SK-N-SH (cell line): ENCODE measurements around the gene SETD4. TPM values are rescaled to one million over a fixed set of nuclear protein-coding genes. Genes with fewer than 3 reads are reported as not detected.
A peak's percentile ranks its signal among the peaks of the same experiment; 100 is the strongest.

Experiments used
- CTCF ChIA-PET: fragments of 300-600, 350-600 bp; formaldehyde crosslinking; extraction: SDS; loops from one replicate; lab custom pipeline; 2021; lab: Yijun Ruan, JAX
- POLR2A ChIA-PET: fragments of 350-600 bp; sonication (Branson Sonifier 250); formaldehyde crosslinking; extraction: SDS; loops from one replicate; lab custom pipeline; 2020; ENCODE audit warnings: antibody characterized with exemption, inconsistent platforms; lab: Yijun Ruan, JAX
- DNase-seq: peaks from one replicate; pipeline ENCODE4 v3.0.0; 2012
- H2AFZ ChIP-seq: fragments of 200-600 bp; sonication (generic); 2 replicates; pipeline ENCODE4 v1.8.1; 2016; ENCODE audit warnings: antibody characterized with exemption, mild to moderate bottlenecking, low read depth
- H3F3A ChIP-seq: fragments of 200-600 bp; sonication (generic); replicated peaks from 2 replicates; pipeline ENCODE3; 2016; ENCODE audit warnings: antibody characterized with exemption, mild to moderate bottlenecking; ENCODE audit not compliant: insufficient read depth
- H3K27ac ChIP-seq, 2 experiments: fragments of 200-500 bp in 1 of 2; fragments of 200-600 bp in 1 of 2; sonication (Bioruptor generic) in 1 of 2; sonication (generic), shearing (Covaris generic) in 1 of 2; 2 replicates each; pipeline versions ENCODE4 v1.5.1 to v1.6.1; 2014 to 2016; ENCODE audit warnings: low read depth in 2 of 2, inconsistent platforms in 1 of 2, low read length in 1 of 2, mild to moderate bottlenecking in 1 of 2, mixed read lengths in 1 of 2
- H3K27me3 ChIP-seq: fragments of 200-600 bp; sonication (generic), shearing (Covaris generic); 2 replicates; pipeline ENCODE4 v1.6.1; 2016; ENCODE audit warnings: mixed run types; ENCODE audit not compliant: insufficient read depth
- H3K36me3 ChIP-seq, 2 experiments: fragments of 200-500 bp in 1 of 2; fragments of 200-600 bp in 1 of 2; sonication (Bioruptor generic) in 1 of 2; sonication (generic) in 1 of 2; replicated peaks in 1 of 2; 2 replicates each; pipeline versions ENCODE3 to v1.5.1; 2014 to 2016; ENCODE audit warnings: low read length in 1 of 2, mild to moderate bottlenecking in 1 of 2; ENCODE audit not compliant: insufficient read depth in 2 of 2, control insufficient read depth in 1 of 2
- H3K4me1 ChIP-seq, 2 experiments: fragments of 200-500 bp in 1 of 2; fragments of 200-600 bp in 1 of 2; sonication (Bioruptor generic) in 1 of 2; sonication (generic), shearing (Covaris generic) in 1 of 2; 2 replicates each; pipeline versions ENCODE4 v1.5.1 to v1.6.1; 2014 to 2016; ENCODE audit warnings: low read depth in 1 of 2, low read length in 1 of 2, mixed run types in 1 of 2; ENCODE audit not compliant: insufficient read depth in 2 of 2, control insufficient read depth in 1 of 2
- H3K4me2 ChIP-seq: fragments of 200-600 bp; sonication (generic), shearing (Covaris generic); 2 replicates; pipeline ENCODE4 v1.6.1; 2017; ENCODE audit warnings: mixed run types
- H3K4me3 ChIP-seq, 2 experiments: fragments of 200-500 bp in 1 of 2; fragments of 200-600 bp in 1 of 2; sonication (Bioruptor generic) in 1 of 2; sonication (generic), shearing (Covaris generic) in 1 of 2; 2 replicates each; pipeline versions ENCODE4 v1.5.1 to v1.8.1; 2014 to 2016; ENCODE audit warnings: low read depth in 2 of 2, inconsistent platforms in 1 of 2, low read length in 1 of 2, mild to moderate bottlenecking in 1 of 2, mixed read lengths in 1 of 2, moderate library complexity in 1 of 2
- H3K79me2 ChIP-seq: fragments of 200-600 bp; sonication (generic); 2 replicates; pipeline ENCODE4 v1.8.1; 2017; ENCODE audit warnings: mild to moderate bottlenecking; ENCODE audit not compliant: insufficient read depth
- H3K9ac ChIP-seq: fragments of 200-600 bp; sonication (generic); 2 replicates; pipeline ENCODE4 v1.6.1; 2017; ENCODE audit warnings: mixed run types
- H3K9me2 ChIP-seq: fragments of 200-600 bp; sonication (generic); 2 replicates; pipeline ENCODE4 v1.6.1; 2017; ENCODE audit warnings: mixed run types
- H3K9me3 ChIP-seq: fragments of 200-600 bp; sonication (generic); 2 replicates; pipeline ENCODE4 v1.6.1; 2017; ENCODE audit warnings: mixed run types, mild to moderate bottlenecking, moderate library complexity
- H4K20me1 ChIP-seq: fragments of 200-600 bp; sonication (generic); 2 replicates; pipeline ENCODE4 v1.6.1; 2017; ENCODE audit warnings: mild to moderate bottlenecking, mixed run types; ENCODE audit not compliant: insufficient read depth
- CTCF ChIP-seq: fragments of 200-600 bp; sonication (generic); IDR thresholded peaks from 2 replicates; pipeline ENCODE4 v1.6.1; 2017; ENCODE audit warnings: antibody characterized with exemption, mild to moderate bottlenecking, moderate library complexity
- EZH2phosphoT487 ChIP-seq: fragments of 200-600 bp; sonication (generic); IDR thresholded peaks from 2 replicates; pipeline ENCODE4 v1.6.1; 2017; ENCODE audit warnings: low read depth, mixed run types, mild to moderate bottlenecking, antibody characterized with exemption, moderate library complexity, borderline replicate concordance
- GABPA ChIP-seq: IDR thresholded peaks from 2 replicates; pipeline ENCODE4 v1.4.0; 2012; ENCODE audit warnings: low read depth, mild to moderate bottlenecking
- RAD21 ChIP-seq: IDR thresholded peaks from 2 replicates; pipeline ENCODE4 v1.6.1; 2012; ENCODE audit warnings: mild to moderate bottlenecking, low read length
- TEAD4 ChIP-seq: IDR thresholded peaks from 2 replicates; pipeline ENCODE4 v1.4.0; 2012; ENCODE audit warnings: mild to moderate bottlenecking, borderline replicate concordance; ENCODE audit not compliant: insufficient read depth
- WGBS: methylation state at CpG from one replicate; pipeline ENCODE4 v1.1.6; 2017; ENCODE audit warnings: low lambda C conversion rate; 5-methylcytosine and 5-hydroxymethylcytosine counted together
- polyA plus RNA-seq, 3 experiments: library from polyadenylated mRNA; depleted of rRNA; stranded (reverse); fragments of >200 nt; gene quantifications; 2 replicates each; pipeline ENCODE4 v1.2.3, GENCODE V29; 2012

Gene SETD4
- polyA plus RNA-seq, 1 of the 3 experiments (the other 2 are of a cell fraction), result 15.9 TPM

- no peaks in the 10 kb centered on the region for H3K79me2 ChIP-seq
- H3F3A ChIP-seq, result no peaks in the 10 kb centered on the region
- ChIA-PET POLR2A (no interaction called here), CTCF (interaction anchor here (0.7 to 3.0 kb wide), 10 partner anchors 8 to 76 kb away, joined by 3 to 11 read pairs (median 3); no protein-coding TSS in a partner anchor)
- no peak overlapping the region for H3K9ac ChIP-seq
- H3K9me3 ChIP-seq, result no peaks in the 10 kb centered on the region
- no peaks in the 10 kb centered on the region for H3K36me3 ChIP-seq
- TF ChIP-seq CTCF, result peak; percentile 39
- peak; percentile 5; the same call in 1 of the 2 replicates for TF ChIP-seq RAD21
- no peak for TF ChIP-seq GABPA
- WGBS, result 75% methylated on average over 29 of the region's 29 CpGs
- H2AFZ ChIP-seq, result no peak overlapping the region
- no peaks in the 10 kb centered on the region for H3K9me2 ChIP-seq
- H3K4me2 ChIP-seq, result no peak overlapping the region
- H3K27me3 ChIP-seq, result no peaks in the 10 kb centered on the region; the same call in 1 of the 2 replicates
- H3K4me1 ChIP-seq, result no peaks in the 10 kb centered on the region
- no peaks in the 10 kb centered on the region for H4K20me1 ChIP-seq
- peak; percentile 33 for DNase-seq
- no peak overlapping the region for H3K27ac ChIP-seq
- H3K4me3 ChIP-seq, result no peak overlapping the region
Observed at GRCh38 chr21:36104317-36105300, 44.3 kb upstream of the SETD4 start.

- Histone ChIP-seq H3K79me2 (no peaks in the 10 kb centered on the region), H3K27ac (no peak overlapping the region), H3K27me3 (no peaks in the 10 kb centered on the region; the same call in 1 of the 2 replicates), H4K20me1 (no peaks in the 10 kb centered on the region), H3K9me2 (no peaks in the 10 kb centered on the region), H3K4me1 (no peaks in the 10 kb centered on the region), H3K9me3 (no peaks in the 10 kb centered on the region), H3F3A (no peaks in the 10 kb centered on the region), H3K36me3 (no peaks in the 10 kb centered on the region), H3K9ac (no peak overlapping the region), H3K4me3 (no peak overlapping the region), H2AFZ (no peak overlapping the region), H3K4me2 (no peak overlapping the region)
- no peak for TF ChIP-seq EZH2phosphoT487
- no peak for TF ChIP-seq TEAD4
- POLR2A ChIA-PET, result no interaction called here
- CTCF ChIA-PET, result interaction anchor here (1.1 to 3.0 kb wide), 5 partner anchors 9 to 38 kb away, joined by 3 to 11 read pairs (median 4); no protein-coding TSS in a partner anchor
- no peak for DNase-seq
Observed at GRCh38 chr21:36103434-36103833, 43.1 kb upstream of the SETD4 start.
